Neural cell (in vitro differentiated cells): Measurements from ENCODE around the gene TP53I11.

ENCODE experiments used
- CTCF ChIP-seq: fragments of 450-650 bp; IDR thresholded peaks from 2 replicates; pipeline ENCODE4 v1.5.1; 2014; ENCODE audit warnings: antibody characterized with exemption, mild to moderate bottlenecking, moderate library complexity; ENCODE audit not compliant: poor library complexity, severe bottlenecking
- EZH2 ChIP-seq: fragments of 200-600, 300-800 bp; shearing (Covaris generic), sonication (generic); IDR thresholded peaks from 2 replicates; pipeline ENCODE4 v1.6.1; 2014; ENCODE audit warnings: antibody characterized with exemption, low read length, borderline replicate concordance, mild to moderate bottlenecking; ENCODE audit not compliant: insufficient read depth, poor library complexity, severe bottlenecking
- POLR2AphosphoS5 ChIP-seq: IDR thresholded peaks from 2 replicates; pipeline ENCODE4 v1.6.1; 2012
- RAD21 ChIP-seq: fragments of 450-650 bp; conservative IDR thresholded peaks from 2 replicates; pipeline ENCODE4 v1.6.1; 2014; ENCODE audit warnings: antibody characterized with exemption, mild to moderate bottlenecking, moderate library complexity
- REST ChIP-seq: IDR thresholded peaks from 2 replicates; pipeline ENCODE4 v1.6.1; 2012; ENCODE audit warnings: borderline replicate concordance
- SMC3 ChIP-seq: fragments of 450-650 bp; conservative IDR thresholded peaks from 2 replicates; pipeline ENCODE4 v1.6.1; 2014; ENCODE audit warnings: antibody characterized with exemption, mild to moderate bottlenecking, moderate library complexity; ENCODE audit not compliant: poor library complexity

- TF ChIP-seq CTCF (no peak), EZH2 (no peak), POLR2AphosphoS5 (no peak), RAD21 (no peak), REST (no peak), SMC3 (no peak)
Measured at GRCh38 chr11:44889266-44889665, 61.4 kb downstream of the TP53I11 start.
